ENCODE measurements around the gene GPR45.

The GPR45 gene, protein sequence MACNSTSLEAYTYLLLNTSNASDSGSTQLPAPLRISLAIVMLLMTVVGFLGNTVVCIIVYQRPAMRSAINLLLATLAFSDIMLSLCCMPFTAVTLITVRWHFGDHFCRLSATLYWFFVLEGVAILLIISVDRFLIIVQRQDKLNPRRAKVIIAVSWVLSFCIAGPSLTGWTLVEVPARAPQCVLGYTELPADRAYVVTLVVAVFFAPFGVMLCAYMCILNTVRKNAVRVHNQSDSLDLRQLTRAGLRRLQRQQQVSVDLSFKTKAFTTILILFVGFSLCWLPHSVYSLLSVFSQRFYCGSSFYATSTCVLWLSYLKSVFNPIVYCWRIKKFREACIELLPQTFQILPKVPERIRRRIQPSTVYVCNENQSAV

GRCh38 chr2:105241443-105241842, at the start of gene GPR45:
Gene GPR45, plus strand, starts transcription at chr2:105241743. Its CDS starts 116 bp downstream, at chr2:105241859.
- no peak for TF ChIP-seq EP300 (IDR thresholded peaks at IDR 0.05; ENCODE audit: borderline replicate concordance)
- TF ChIP-seq ZBTB7A (IDR thresholded peaks at IDR 0.05; ENCODE audit: low read depth), result no peak
- no peak for TF ChIP-seq TAF1 (IDR thresholded peaks at IDR 0.05; ENCODE audit: low read depth)
- TF ChIP-seq TCF12 (IDR thresholded peaks at IDR 0.05; ENCODE audit: low read depth), result no peak
- no peak for TF ChIP-seq YY1 (IDR thresholded peaks at IDR 0.05; ENCODE audit: low read depth)
- no peak for TF ChIP-seq FOXM1 (IDR thresholded peaks at IDR 0.05; ENCODE audit: borderline replicate concordance, low read depth)
- TF ChIP-seq, protein P1, sequence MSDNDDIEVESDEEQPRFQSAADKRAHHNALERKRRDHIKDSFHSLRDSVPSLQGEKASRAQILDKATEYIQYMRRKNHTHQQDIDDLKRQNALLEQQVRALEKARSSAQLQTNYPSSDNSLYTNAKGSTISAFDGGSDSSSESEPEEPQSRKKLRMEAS (IDR thresholded peaks at IDR 0.05), result no peak
- no peak for TF ChIP-seq EGR1 (IDR thresholded peaks at IDR 0.05)
- no peak for TF ChIP-seq RAD21 (IDR thresholded peaks at IDR 0.05; ENCODE audit: low read depth)
- TF ChIP-seq CREB1 (IDR thresholded peaks at IDR 0.05; ENCODE audit: low read depth), result no peak

DNA sequence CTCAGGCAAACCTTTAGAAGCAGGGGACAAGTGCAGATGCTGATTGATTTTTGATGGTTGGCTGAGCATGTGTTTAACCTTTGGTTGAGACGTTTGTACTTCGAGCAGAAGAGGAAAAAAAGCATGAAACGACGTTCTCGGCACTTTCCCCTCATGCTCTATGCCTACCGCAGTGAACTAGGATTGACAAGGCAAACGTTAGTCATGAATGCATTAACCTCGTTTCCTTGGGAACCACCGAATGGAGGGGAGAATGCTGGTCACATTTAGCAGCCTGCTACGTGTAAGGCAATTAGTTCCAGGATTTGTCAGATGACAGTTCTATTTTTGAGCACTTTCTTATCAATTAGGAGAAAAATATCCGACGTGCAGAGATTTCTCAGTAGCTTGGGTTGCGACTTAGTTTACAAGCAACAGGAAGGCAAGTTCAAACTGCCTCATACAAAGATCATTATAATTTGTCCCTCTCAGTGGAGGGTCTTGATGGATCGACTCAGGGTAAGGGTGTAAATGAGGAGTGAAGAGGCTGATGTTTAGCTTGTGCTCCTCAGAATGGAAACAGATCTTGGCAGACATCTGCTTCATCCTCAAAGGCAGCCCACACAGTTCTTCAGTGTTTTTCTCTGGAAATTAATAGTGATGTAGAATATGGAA, 47.4 kb upstream of the GPR45 start:
- TF ChIP-seq REST (IDR thresholded peaks at IDR 0.05; ENCODE audit: low read depth) (no peak), TAF1 (IDR thresholded peaks at IDR 0.05; ENCODE audit: low read depth) (no peak), TEAD4 (IDR thresholded peaks at IDR 0.05) (no peak), CREB1 (IDR thresholded peaks at IDR 0.05; ENCODE audit: low read depth) (no peak), NFIC (IDR thresholded peaks at IDR 0.05) (no peak), RAD21 (IDR thresholded peaks at IDR 0.05; ENCODE audit: low read depth) (no peak), CEBPB (IDR thresholded peaks at IDR 0.05) (no peak), YY1 (IDR thresholded peaks at IDR 0.05; ENCODE audit: low read depth) (no peak), EGR1 (IDR thresholded peaks at IDR 0.05) (no peak), FOXM1 (IDR thresholded peaks at IDR 0.05; ENCODE audit: borderline replicate concordance, low read depth) (no peak), EP300 (IDR thresholded peaks at IDR 0.05; ENCODE audit: borderline replicate concordance) (no peak), TCF12 (IDR thresholded peaks at IDR 0.05; ENCODE audit: low read depth) (no peak)
- TF ChIP-seq, protein P1 (IDR thresholded peaks at IDR 0.05), result no peak
- TF ChIP-seq, protein P2, sequence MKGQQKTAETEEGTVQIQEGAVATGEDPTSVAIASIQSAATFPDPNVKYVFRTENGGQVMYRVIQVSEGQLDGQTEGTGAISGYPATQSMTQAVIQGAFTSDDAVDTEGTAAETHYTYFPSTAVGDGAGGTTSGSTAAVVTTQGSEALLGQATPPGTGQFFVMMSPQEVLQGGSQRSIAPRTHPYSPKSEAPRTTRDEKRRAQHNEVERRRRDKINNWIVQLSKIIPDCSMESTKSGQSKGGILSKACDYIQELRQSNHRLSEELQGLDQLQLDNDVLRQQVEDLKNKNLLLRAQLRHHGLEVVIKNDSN (IDR thresholded peaks at IDR 0.05), result no peak

DNA sequence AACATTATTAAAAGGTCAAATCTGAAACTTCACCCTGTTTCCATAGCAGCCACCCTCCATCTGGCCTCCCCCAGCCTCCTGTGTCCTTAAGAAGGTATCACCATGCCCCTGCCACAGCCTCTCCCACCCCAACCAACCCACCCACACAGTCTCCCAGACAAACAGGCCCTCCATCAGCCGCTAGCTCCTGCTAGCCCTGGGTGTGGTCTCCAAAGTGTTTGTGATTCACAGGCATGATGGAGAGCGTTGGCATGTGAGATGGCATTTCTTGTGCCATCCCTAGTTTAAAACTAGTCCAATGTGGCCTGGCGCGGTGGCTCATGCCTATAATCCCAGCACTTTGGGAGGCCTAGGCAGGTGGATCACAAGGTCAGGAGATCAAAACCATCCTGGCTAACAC, 44.9 kb upstream of the GPR45 start:
- TF ChIP-seq NFIC (IDR thresholded peaks at IDR 0.05) (no peak), YY1 (IDR thresholded peaks at IDR 0.05; ENCODE audit: low read depth) (no peak), TEAD4 (IDR thresholded peaks at IDR 0.05) (no peak), TAF1 (IDR thresholded peaks at IDR 0.05; ENCODE audit: low read depth) (no peak), FOXM1 (IDR thresholded peaks at IDR 0.05; ENCODE audit: borderline replicate concordance, low read depth) (no peak), ZBTB7A (IDR thresholded peaks at IDR 0.05; ENCODE audit: low read depth) (no peak), EP300 (IDR thresholded peaks at IDR 0.05; ENCODE audit: borderline replicate concordance) (no peak), CREB1 (IDR thresholded peaks at IDR 0.05; ENCODE audit: low read depth) (no peak), TCF12 (IDR thresholded peaks at IDR 0.05; ENCODE audit: low read depth) (no peak)
- TF ChIP-seq, protein P2 (IDR thresholded peaks at IDR 0.05), result no peak

DNA sequence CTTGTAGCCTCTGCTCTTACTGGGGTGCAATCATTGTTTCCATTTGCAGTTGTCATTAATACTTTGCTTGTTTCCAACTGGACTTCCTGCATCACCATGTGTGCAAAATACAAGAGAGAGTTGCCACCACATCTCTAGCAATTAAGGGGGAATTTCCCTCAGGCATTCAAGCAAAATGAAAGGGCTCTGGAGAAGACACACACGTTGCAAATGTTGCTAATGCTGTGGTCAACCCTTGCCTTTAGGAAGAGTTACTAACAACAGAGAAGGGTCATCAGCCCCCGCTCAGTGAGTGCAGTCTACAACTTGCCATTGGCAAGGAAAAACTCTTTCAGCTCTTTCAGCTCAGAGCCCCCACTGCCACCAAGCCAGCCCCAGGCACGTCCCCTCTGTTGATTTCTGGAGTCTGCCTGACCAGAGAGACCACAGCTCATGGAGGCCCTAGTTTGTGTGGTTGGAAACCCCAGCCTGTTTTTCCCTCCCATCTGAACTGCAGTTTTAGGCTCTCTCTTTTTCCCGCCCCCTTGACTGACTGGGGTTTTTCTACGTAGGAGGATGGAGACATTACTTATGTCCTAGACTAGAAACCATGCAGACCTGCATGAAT, 25.9 kb upstream of the GPR45 start:
- no peak for TF ChIP-seq EP300 (IDR thresholded peaks at IDR 0.05; ENCODE audit: borderline replicate concordance)
- TF ChIP-seq, protein P2 (IDR thresholded peaks at IDR 0.05), result no peak
- TF ChIP-seq YY1 (IDR thresholded peaks at IDR 0.05; ENCODE audit: low read depth), result no peak
- TF ChIP-seq FOXM1 (IDR thresholded peaks at IDR 0.05; ENCODE audit: borderline replicate concordance, low read depth), result no peak
- TF ChIP-seq CEBPB (IDR thresholded peaks at IDR 0.05), result no peak
- no peak for TF ChIP-seq NFIC (IDR thresholded peaks at IDR 0.05)
- no peak for TF ChIP-seq EGR1 (IDR thresholded peaks at IDR 0.05)
- no peak for TF ChIP-seq ZBTB7A (IDR thresholded peaks at IDR 0.05; ENCODE audit: low read depth)
- no peak for TF ChIP-seq TCF12 (IDR thresholded peaks at IDR 0.05; ENCODE audit: low read depth)
- no peak for TF ChIP-seq TAF1 (IDR thresholded peaks at IDR 0.05; ENCODE audit: low read depth)
- no peak for TF ChIP-seq RAD21 (IDR thresholded peaks at IDR 0.05; ENCODE audit: low read depth)
- TF ChIP-seq REST (IDR thresholded peaks at IDR 0.05; ENCODE audit: low read depth), result no peak
- TF ChIP-seq CREB1 (IDR thresholded peaks at IDR 0.05; ENCODE audit: low read depth), result no peak
- TF ChIP-seq TEAD4 (IDR thresholded peaks at IDR 0.05), result no peak
- TF ChIP-seq, protein P1 (IDR thresholded peaks at IDR 0.05), result no peak
